ENCODE measurements around the gene GALNT8.

Gene GALNT8

DNA sequence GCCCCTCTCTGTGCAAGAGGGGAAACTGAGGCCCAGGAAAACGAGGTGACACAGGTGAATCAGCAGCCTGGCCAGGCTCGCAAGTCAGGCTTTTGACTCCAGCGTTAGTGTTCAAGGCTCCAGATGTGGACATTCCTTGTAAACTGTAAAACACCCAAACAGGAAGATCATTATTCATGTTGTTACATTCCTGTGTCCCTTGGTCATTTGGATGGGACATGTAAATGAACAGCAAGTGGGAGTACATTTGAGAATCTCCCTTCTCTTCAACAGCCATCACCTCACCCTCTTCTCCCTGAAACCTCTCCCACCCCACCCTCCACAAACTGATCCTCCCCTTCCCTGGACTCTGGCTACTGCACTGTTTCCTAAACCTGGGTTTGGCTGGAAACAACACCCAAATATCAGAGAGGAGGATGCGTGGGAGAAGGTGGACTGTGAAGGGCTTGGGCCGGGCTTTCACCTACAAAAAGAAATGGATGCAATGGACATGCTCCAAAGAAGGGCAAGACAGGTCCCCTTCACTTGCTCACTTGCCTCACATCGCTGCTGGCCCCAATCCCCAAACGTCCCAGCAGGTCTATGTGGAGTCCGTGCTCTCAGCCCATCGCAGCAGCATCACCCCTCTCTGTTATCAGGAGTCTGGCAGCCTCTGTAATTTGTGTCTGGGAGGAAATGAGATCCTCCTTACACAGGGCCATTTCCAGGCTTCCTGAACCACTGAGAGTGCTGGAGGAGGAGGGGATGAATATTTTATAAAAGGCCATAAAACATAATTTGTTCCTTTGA lies 76.7 kb downstream of the GALNT8 start:
- no peak for DNase-seq (ENCODE audit: low read depth in 2 of 2)

DNA sequence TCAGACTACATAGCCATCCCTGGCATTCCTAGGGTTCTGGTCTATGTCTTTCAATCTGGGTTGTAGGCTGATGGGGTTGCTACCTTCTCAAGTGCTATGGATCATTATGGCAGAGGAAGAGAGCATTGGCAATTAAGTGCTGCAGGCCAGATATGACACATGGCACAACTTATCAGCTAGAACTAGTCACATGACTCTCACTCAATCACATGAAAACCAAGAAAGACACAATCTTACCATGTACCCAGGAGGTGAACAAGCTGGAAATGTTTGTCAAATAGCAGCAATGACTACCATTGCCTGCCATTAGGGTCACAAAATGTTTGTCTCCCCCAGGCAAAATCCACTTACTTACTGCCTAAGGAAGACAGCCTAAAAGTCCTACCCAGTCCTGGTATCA lies 80.4 kb downstream of the GALNT8 start:
- no peak for DNase-seq (ENCODE audit: low read depth in 2 of 2)

DNA sequence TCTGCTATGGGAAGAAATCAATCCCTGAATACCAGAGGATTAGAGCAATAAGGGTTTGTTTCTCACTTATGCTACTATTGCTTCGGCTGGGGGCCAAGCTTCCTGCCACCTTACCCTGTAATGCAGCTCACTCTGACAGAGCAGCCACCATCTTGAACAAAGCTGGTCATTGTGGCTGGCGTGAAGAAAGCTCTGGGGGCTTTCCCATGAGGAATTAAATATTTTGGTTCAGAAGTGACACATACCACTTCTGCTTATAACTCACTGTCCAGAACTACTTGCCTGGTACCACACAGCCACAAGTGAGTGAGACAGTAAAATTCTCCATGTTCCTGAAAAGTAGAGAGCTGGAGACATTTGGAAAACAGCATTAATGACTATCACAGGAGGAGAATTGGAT lies 82.6 kb downstream of the GALNT8 start:
- no peak for DNase-seq (ENCODE audit: low read depth in 2 of 2)

DNA sequence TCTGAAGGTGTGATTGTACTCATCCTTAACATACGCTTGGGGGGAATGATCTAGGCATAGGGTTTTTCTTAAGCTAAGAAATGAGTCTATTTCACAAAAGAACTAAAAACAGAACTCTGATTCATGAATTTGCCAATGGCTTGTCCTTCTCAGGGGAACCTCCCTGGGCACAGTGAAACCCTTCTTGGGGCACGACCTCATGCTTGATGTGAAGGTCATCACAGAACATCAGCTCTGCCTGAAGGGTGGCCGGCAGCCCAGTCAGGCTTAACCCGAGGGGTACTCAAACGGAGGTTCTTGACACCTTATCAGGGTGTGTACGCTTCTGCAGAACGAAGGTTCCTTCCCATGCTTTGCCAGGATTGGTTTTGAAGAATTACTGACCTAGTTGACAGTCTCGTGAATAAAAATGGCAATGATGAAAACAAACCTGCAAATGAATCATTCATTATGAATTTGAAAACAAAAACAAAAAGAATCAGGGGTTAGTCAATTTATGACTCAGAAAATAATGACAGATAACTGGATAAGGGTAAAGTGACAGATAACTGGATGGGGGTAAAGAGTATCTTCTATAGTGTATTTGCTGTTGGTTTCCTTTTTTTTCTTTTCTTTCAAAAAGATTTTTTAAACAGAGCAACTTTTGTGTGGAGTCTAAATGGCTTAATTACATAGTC lies 86.4 kb downstream of the GALNT8 start:
- DNase-seq (ENCODE audit: low read depth in 2 of 2): no peak

DNA sequence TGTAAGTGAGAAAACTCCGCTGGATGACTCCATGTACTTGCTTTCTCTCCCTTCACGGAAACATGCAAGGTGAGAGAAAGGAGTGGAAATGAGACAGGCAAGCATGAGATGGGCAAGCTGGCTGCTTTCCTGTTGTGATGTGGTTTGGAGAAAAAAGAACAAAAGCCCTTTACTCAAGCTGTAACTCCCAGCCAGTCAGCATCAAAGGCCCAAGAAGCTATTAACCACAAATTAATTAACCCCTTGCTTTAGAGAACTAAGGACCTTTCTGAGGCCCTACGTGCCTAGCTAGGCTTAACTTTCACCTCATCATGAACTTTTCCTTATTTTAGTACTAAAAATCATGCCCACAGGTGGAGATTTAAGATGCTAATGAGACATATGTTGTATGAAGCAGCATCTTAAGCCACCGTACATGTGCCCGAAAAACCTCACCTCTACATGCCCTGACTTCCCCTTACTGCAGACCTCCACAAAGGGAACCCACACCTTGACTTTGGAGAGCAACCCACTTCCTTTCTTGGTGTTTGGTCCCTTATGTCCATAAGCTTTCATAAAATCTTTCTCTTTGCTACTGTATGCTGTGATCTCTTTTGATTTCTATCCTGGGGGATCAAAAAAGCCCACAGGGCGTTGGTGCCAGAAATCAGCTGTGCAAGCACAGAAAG lies 87.0 kb downstream of the GALNT8 start:
- no peak for DNase-seq (ENCODE audit: low read depth in 2 of 2)

DNA sequence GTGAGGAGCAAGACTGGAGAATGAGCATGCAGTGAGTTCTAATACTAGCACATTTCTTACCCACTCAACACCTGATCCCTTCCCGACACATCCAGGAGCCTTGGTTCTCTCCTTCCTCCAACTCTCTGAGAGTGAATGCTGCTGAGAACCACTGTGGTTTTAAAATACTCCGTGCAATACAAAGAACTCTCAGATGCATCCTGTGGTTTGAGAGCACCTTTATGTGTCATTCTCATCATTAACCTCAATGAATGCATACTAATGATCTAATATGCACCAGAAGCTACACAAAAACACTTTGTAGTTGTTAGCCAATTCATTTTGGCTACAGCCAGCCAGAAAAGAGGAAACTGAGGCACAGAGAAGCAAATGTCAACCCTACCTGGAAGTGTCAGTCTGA lies 87.6 kb downstream of the GALNT8 start:
- no peak for DNase-seq (ENCODE audit: low read depth in 2 of 2)

DNA sequence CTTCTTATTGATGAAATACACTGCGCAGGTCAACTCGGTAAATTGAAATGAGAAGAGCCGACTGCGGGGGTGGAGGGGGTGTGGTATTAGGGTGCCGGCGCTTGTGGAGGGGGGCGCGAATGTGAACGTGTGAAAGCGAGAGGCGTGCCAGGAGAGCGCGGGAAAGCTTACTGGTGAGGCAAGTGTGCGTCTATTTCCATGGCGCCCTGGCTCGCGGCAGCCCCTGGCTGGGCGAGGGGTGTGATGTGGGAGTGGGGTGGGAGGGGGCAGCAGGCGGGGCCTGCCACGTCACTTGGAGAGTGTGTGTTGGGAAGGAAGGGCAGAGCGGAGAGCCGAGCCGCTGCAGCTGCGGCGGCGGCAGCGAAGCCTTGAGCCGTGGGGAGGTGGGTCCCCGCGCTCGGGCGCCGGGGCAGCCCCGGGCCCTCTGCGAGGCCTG lies 88.8 kb downstream of the GALNT8 start:
- DNase-seq (ENCODE audit: low read depth in 2 of 2): no peak

DNA sequence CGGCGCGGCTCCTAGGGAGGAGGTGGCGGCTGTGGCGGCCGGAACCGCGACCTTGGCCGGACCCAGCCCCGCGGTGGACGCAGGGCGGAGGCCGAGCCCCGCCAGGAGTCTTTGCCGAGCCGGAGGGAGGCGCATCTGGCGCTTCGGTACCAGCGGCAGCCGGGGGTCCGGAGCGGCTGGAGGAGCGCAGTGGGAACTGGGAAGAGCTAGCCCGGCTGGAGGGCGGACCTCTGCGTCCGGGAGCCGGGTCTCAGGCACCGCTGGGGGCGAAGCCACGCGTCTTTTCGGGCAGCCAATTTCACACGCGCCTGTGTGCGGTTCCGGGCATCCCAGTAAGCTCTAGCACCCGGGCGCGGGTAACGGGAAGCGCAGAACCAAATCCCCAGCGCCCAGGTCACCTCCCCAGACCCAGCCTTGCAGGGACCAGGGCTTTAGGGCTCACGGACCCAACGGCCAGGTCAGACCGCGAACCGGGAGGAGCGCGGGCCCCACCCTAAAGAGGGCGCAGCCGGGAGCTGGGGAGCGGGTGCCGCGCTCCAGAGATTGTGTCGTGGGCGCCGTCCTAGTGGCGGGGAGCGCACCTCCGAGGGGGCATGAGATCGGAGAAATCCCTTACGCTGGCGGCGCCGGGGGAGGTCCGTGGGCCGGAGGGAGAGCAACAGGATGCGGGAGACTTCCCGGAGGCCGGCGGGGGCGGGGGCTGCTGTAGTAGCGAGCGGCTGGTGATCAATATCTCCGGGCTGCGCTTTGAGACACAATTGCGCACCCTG lies 89.4 kb downstream of the GALNT8 start:
- DNase-seq (ENCODE audit: low read depth in 2 of 2): no peak

DNA sequence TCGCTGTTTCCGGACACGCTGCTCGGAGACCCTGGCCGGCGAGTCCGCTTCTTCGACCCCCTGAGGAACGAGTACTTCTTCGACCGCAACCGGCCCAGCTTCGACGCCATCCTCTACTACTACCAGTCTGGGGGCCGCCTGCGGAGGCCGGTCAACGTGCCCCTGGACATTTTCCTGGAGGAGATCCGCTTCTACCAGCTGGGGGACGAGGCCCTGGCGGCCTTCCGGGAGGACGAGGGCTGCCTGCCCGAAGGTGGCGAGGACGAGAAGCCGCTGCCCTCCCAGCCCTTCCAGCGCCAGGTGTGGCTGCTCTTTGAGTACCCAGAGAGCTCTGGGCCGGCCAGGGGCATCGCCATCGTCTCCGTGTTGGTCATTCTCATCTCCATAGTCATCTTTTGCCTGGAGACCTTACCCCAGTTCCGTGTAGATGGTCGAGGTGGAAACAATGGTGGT lies 90.0 kb downstream of the GALNT8 start:
- DNase-seq (ENCODE audit: low read depth in 2 of 2): no peak

DNA sequence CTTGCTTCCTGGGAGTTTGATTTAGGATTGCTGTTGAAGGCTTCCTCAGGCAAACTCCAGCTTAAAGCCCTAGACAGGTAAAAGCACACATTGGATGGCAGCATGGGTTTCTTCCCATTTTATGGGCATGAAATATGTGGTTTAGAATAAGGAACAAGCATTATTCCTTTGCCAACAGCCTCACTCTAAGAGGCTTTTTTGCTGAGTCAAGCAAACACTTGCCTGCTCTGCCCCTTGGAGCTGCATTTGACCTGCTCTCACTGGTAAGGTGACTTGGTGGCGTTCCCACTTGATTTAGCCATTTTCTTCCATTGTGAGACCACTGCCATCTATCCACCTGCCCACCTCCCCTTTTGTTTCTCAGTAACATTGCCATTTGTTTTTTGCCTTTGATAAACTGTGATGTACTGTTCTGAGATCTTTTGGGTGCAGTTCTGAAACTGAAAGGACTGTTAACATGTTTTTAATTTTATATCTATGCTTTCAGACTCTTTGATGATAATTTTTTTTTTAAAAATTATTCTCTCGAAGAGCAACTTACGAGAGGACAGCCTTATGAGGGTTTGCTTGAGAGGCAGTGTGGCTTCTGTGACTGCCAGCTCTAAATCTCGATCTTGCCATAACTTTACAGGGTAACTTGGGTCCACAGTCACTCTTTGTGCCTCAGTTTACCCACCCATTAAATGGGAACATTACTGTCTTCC lies 92.6 kb downstream of the GALNT8 start:
- no peak for DNase-seq (ENCODE audit: low read depth in 2 of 2)

DNA sequence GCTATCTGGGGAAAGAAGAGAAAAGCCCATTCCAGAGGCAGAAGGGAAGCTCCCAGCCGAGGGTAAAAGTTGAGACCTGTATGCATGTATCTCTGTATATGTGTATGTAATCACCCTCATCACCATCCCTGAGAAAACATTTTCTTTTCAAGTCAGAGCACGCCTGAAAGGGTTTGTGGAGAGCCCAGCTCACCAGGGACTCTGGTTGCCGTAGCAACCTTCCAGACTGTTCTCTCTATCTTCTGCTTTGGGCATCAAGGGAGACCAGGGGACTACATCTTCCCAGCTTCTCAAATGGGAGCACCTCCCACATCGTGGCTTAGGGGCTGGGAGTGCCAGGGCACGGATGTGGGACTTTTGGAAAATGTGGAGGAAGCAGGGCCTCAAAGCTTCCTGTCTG lies 93.5 kb downstream of the GALNT8 start:
- no peak for DNase-seq (ENCODE audit: low read depth in 2 of 2)

DNA sequence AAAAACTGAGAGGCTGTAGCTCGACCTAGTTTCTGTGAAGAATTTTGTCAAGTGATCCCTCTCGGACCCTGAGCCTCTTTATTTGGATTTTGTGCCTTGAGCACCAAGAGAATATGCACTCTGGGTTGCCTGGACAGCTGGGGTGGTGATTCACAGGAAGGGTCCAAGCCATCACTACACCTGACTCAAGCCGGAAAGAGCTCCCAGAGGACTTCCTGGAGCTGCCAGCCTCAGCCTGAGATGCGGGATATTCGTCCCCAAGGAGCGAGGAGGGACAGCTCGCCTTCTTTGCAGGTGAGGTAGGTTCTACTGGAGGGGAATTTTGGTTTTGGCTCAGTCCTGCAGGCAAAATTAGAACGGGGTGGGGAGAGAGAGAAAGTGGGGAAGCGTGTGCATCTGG lies 94.3 kb downstream of the GALNT8 start:
- no peak for DNase-seq (ENCODE audit: low read depth in 2 of 2)

DNA sequence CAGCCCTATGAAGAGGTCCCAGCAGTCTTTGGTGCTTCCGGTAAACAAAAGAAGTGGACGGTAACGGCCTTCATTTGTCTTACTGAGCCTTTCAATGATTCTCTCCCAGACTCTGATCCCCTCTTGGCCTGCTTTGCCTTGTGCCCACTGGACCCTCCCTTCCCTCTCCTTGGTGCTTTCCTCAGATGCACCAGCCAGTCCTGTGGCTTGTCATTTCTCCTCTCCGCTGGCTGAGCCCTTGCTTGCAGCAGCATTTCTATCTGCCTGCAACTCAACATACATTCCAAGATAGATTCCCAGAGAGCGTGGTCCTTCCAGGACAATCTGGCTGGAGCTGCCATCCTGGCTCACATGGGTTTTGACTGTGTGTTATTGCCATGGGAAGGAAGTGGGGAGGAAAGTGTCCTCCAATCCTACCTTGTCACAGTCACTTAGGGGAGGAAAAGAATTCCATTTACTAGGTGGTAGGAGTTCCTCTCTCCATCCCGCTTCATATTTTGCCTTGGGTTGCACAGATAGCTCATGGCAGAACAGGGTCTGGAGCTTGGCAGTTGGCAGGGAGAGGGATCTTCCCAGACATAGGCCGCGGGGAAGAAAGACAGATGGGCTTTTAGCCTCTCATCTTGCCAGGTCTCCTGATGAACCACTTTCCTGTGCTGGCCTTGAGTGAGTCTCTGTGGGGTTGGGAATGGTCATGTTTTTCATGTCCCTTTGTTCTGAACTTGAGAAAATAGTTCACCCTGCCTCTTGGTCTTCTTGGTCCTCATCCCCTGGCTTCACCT lies 96.7 kb downstream of the GALNT8 start:
- no peak for DNase-seq (ENCODE audit: low read depth in 2 of 2)

DNA sequence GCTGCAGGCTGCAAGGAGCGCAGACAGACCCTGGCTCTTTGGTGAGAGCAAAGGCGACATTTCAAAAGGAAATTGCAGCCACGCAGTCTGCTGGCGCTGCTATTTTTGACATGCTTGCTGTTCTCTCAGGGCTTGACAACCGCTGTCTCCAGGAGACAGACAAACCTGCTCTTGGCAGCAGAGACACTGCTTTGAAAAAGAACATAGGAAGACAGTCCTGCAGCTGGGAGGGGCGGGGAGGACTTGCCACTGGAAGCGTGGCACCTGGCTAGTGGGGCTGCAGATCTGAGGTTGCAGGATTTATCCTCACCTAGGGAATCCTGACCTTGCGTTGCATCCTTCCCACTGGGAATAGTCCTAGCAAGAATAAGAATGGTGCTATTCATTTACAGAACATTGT lies 97.7 kb downstream of the GALNT8 start:
- no peak for DNase-seq (ENCODE audit: low read depth in 2 of 2)

DNA sequence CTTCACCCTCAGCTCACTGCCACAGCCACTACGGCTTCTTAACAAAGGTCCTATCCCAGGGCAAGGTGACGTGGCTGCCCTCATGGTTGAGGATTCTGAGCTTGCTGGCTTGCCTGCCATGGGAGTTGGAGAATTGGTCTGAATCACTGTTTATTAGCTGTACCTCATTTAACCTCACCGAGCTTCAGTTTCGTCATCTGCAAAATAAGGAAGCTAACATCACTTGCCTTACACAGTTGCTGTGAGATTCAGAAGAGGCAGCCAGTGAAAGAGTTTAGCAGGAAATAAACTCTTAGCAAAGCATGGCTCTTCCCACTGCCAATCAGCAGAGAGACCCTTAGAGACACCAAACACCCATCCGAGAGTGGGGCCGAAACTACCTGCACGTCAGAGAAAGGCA lies 99.5 kb downstream of the GALNT8 start:
- no peak for DNase-seq (ENCODE audit: low read depth in 2 of 2)

DNA sequence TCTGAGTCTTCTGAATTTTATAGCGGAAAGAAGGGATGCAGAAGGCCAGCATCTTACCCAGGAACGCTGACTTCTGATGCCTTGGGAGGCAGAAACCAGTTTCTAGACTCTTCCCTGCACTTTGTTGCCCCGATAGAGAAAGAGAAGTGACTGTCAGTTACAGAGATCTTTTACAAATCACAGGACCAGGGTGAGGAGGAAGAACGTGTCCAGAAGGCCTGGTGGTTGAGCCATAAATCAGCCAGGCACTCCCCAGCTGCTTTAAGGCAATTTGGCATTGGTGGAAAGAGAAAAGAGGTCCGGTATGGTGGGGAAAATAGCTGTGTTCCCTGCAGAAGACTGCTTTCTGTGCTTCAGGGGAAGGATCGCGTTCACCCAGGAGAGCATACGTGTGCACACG lies 100.8 kb downstream of the GALNT8 start:
- no peak for DNase-seq (ENCODE audit: low read depth in 2 of 2)

All from fibroblast of skin of left quadriceps (primary cell).